ENCODE data around the gene ZNF862. TPM values are rescaled to one million over a fixed set of nuclear protein-coding genes. Genes with fewer than 3 reads are reported as not detected.

ZNF862 gene
- total RNA-seq = 1 to 10 TPM; 8.7 to 9.7 TPM
- long read RNA-seq, partial matches to known transcripts = 0 of 2 reads
- long read RNA-seq, other reads (novel, unspliced or antisense) = 2 of 2 reads

DNA sequence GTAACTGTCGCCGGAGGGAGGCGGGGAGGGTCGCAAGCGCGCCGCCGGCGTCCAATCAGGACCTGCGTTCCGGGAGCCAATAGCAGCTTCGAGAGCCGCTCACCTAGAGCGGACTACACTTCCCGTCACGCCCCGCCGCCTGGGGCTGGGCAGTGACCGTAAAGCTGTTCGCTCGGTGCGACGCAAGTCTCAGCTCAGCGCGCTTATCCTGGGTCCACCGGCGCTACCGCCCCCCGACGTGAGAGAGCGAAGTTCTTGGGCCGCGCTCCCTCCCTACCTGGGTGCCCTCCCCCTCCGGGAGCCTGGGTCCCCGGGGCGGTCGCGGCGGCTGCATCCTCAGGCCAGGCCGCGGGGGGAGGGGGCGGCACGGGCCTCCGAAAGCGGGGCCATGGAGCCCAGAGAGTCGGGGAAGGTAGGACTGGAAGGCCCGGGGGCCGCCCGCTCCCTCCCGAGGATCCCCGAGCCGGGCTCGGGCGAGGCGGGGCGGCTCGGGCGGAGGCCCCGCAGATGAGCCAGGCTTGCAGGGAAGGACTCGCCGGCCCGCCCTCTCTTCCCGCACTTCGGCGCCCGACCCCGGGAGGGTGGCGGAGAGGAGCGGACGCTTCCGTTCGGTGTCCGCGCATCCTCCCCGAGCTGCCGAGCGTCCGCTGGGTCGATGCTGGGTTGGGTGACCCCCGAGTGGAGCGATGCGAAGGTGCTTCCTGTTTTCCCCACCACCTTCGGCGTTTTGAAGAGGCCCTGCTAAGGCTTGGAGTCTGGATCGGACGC, at the start of gene ZNF862:
TSS of gene ZNF862 (plus strand) at position 152 of the 768 bp plus-strand sequence. CDS start at position 389, 237 bp downstream.
- intact Hi-C loops (cut with DNase I) = no loop called here
- DNase-seq = peak; percentile 99
- ATAC-seq = peak; percentile 99

DNA sequence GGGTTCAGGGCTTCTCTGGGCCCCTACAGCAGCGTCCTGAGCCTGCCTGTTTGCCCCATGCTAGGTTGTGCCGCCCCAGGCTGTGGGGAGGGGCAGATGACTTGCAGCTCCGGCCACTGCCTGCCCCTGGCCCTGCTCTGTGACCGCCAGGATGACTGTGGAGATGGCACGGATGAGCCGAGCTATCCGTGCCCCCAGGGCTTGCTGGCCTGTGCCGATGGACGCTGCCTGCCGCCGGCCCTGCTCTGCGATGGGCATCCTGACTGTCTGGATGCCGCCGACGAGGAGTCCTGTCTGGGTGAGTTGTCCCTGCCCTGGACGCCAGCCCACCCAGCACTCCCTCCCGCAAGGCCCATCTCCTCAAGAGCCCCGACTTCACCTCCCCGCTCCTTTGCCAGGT, 49.1 kb upstream of the ZNF862 start:
- ATAC-seq = no peak
- no peak for DNase-seq
- intact Hi-C loops (cut with DNase I) = no loop called here

DNA sequence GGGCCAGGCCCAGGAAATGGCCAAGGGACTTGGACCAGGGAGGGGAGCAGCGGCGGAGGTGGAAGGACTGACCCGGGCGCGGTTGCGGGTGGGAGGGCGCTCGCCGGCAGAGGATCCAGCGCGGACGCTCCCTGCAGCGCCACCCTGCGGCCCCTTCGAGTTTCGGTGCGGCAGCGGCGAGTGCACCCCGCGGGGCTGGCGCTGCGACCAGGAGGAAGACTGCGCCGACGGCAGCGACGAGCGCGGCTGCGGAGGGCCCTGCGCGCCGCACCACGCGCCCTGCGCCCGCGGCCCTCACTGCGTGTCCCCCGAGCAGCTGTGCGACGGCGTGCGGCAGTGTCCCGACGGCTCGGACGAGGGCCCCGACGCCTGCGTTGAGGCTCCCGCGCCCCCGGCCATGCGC, 48.0 kb upstream of the ZNF862 start:
- ATAC-seq (peak in 1 of 2 donors; percentile 52), DNase-seq (peak; percentile 63)
- intact Hi-C loops (cut with DNase I) = no loop called here

DNA sequence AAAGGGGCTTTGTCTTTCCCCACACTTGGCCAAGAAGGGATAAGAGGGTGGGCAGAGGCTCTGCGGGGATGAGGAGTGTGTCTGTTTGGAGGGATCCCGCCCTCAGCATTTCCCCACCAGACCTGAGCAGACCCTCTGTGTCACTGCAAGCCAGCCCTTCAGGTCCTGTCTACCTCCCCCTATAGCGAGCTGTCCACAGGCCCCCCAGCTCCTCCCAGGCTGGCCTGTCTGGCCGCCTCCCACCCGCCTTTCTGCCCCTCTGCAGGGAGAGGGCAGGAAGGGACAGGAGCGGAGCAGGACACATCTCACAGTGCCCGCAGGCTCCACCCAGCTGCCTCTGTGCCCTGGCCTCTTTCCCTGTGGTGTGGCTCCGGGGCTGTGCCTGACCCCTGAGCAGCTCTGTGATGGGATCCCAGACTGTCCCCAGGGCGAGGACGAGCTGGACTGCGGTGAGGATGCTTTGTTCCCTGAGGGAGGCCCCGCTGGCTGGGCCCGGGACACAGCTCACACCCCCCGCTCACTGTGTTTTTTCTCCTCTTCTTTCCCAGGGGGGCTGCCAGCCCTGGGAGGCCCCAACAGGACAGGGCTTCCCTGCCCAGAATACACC, 47.3 kb upstream of the ZNF862 start:
- no peak for DNase-seq
- intact Hi-C loops (cut with DNase I) = no loop called here
- no peak for ATAC-seq

DNA sequence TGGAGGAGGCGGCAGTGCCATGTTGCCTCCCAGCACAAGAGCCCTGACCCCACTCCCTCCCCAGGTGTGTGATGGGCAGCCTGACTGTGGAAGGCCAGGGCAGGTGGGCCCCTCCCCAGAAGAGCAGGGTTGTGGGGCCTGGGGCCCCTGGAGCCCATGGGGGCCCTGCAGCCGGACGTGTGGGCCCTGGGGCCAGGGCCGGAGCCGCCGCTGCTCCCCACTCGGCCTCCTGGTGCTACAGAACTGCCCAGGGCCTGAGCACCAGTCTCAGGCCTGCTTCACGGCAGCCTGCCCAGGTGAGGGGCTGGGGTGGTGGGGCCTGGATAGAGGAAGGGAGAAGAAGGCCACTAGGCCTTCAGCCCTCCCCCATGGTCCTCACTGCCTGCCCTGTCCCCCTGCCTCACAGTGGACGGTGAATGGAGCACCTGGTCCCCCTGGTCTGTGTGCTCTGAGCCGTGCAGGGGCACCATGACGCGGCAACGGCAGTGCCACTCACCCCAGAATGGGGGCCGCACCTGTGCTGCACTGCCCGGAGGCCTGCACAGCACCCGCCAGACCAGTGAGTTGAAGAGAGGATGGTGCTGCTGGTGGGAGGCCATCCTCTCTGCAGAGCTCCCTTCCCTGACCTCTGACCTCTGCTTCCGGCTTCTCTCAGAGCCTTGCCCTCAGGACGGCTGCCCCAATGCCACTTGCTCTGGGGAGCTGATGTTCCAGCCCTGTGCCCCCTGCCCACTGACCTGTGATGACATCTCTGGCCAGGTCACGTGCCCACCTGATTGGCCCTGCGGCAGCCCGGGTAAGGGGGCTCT, 46.6 kb upstream of the ZNF862 start:
- intact Hi-C loops (cut with DNase I) = no loop called here
- no peak for ATAC-seq
- DNase-seq = no peak

DNA sequence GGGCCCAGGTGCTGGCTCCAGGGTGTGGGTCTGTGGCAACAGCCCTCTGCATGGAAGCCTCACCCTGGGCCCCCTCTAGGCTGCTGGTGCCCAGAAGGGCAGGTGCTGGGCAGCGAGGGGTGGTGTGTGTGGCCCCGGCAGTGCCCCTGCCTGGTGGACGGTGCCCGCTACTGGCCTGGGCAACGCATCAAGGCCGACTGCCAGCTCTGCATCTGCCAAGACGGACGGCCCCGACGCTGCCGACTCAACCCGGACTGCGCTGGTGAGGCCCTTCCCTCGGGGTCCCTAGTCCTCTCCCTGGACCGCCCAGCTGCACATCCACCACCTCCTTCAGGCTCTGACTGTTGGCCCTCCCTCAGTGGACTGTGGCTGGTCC, 46.0 kb upstream of the ZNF862 start:
- ATAC-seq (no peak), DNase-seq (no peak)
- intact Hi-C loops (cut with DNase I) = no loop called here

DNA sequence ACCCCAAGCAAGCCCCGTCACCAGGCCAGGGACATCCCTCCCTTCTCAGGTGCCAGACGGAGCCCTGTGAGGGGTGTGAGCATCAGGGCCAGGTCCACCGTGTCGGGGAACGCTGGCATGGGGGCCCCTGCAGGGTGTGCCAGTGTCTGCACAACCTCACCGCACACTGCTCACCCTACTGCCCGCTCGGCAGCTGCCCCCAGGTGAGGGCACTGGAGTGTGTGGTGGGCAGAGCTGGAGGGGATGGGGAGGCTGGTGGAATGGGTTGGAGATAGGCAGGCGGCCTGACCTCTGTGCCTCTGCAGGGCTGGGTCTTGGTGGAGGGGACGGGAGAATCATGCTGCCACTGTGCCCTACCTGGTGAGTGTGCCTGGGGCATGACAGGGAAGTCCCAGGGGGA, 44.9 kb upstream of the ZNF862 start:
- intact Hi-C loops (cut with DNase I) = no loop called here
- no peak for ATAC-seq
- DNase-seq = no peak

DNA sequence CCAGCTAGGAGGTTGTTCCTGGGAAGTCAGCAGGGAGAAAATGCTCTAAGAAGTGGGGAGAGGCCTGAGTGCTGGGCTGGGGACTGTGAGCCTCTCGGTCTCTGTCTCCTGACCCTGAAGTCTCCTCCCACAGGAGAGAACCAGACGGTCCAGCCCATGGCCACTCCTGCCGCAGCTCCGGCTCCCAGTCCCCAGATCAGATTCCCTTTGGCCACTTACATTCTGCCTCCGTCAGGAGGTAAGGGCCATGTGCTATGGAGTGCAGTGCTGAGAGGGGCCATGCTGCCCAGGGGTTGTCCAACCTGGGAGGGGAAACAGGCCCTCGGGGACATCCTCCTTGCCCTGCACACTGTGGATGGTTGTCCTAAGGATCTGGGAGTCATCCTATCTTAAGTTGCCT, 43.5 kb upstream of the ZNF862 start:
- DNase-seq (no peak), ATAC-seq (no peak)
- intact Hi-C loops (cut with DNase I) = no loop called here

DNA sequence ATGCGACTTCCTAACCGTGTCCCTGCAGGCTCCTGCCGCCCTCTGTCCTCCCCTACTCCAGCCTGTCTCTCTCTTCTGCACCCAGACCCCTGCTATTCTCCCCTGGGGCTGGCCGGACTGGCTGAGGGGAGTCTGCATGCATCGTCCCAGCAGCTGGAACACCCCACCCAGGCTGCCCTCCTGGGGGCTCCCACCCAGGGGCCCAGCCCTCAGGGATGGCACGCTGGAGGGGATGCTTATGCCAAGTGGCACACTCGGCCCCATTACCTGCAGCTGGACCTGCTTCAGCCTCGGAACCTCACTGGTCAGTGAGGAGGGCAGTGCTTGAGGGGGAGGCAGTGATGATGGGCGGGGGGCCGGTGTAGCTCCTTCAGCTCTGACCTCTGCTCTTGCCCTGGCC, 43.0 kb upstream of the ZNF862 start:
- intact Hi-C loops (cut with DNase I) = no loop called here
- ATAC-seq = no peak
- DNase-seq = no peak

DNA sequence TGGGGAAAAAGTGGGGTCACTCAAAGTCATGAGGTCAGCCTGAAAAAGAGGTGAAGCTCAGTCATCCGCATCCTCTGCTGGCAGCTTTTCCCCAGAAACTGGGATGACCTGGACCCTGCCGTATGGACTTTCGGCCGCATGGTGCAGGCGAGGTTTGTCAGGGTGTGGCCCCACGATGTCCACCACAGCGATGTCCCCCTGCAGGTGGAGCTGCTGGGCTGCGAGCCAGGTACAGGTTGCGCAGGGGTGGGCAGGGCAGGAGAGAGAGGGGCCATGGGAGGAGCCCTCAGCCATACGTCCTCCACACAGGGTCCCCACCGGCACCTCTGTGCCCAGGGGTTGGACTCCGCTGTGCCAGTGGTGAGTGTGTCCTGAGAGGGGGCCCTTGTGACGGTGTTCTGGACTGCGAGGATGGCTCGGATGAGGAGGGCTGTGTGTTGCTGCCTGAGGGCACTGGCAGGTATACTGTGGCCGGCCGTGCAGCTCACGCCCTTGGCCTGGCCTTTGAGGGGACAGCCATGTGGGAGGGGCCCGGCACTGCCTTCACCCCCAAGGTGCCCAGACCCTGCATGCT, 41.8 kb upstream of the ZNF862 start:
- intact Hi-C loops (cut with DNase I) = no loop called here
- DNase-seq (no peak), ATAC-seq (no peak)

DNA sequence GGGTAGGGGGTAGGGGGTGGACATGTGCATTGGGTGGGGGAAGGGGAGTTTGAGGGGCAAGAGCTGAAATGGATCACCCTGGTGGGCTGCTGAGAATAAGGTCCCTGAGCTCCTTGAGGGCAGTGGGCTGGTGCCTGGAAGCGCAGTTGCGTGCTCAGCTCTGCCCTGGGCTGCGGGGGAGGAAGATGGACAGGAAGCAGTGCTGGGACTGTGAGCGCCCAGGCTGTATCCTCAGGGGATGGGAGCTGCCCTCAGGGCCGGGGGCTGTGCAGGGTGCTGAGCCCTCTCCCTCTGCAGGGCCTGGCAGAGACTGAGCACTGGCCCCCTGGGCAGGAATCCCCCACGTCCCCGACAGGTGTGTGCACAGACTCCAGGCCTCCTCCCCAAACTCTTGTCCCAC, 40.4 kb upstream of the ZNF862 start:
- intact Hi-C loops (cut with DNase I) = no loop called here
- DNase-seq (no peak), ATAC-seq (no peak)

DNA sequence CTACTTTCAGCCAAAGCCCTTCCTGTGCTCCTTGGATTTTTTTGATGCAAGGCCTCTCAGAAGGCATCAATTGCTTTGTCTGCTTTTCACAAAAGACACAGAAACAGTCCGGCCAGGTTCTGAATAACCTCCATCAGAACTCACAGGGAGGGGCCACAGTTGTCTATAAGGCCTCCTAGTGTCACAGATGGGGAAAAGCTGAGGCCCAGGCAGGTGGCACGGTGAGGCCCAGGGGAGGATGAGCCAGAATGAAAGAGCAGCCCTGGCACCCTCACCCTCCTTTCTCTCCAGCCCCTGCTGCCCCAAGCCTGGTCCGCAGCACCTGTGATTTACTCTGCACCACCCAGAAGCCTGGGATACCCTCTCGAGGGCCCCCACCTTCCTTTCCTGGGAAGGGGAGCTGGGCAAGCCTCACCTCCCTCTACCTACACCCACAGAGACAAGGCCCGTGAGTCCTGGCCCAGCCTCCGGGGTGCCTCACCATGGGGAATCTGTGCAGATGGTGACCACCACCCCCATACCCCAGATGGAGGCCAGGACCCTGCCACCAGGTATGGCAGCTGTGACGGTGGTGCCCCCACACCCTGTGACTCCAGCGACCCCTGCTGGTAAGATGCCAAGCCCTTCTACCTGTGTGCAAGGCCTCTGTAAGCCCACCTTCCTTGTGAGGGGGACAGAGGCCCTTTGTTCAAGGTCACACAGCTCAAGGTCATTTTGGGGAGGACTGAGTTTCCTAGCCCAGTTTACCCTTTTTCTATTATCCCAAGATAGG, 38.6 kb upstream of the ZNF862 start:
- no peak for DNase-seq
- ATAC-seq = peak in 1 of 2 donors; percentile 12
- intact Hi-C loops (cut with DNase I) = no loop called here

DNA sequence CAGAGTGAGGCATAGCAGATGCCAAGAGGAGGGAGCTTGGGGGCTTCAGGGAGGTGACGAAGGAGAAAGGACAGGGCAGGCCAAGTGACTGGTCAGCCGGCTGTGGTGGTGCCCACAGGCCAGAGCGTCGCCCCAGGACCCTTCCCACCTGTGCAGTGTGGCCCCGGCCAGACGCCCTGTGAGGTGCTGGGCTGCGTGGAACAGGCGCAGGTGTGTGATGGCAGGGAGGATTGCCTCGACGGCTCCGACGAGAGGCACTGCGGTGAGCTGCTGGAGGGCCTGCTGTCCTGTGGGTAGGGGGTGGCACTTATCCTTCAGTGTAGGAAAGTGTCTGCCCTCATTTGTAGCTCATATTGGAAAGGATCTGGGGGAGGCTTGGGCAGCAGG, 38.0 kb upstream of the ZNF862 start:
- ATAC-seq (no peak), DNase-seq (no peak)
- intact Hi-C loops (cut with DNase I) = no loop called here

DNA sequence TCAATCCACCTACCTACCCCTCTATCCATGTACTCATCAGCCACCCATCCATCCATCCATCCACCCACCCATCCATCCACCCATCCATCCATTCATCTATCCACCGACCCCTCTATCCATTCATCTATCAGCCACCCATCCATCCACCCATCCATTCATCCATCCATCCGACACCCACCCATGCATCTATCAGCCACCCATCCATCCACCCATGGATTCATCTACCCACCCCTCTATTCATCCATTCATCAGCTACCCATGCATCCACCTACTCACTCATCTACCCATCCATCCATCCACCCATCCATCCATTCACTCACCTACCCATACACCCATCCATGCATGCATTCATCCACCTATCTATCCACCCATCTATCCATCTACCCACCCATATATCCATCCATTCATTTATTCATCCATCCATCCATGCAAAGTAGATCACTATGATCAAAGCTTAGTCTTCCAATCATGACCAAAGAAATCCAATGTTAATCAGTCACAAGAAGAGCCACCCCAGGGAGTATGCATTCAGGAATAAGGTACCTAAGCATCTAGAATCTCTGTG, 37.1 kb upstream of the ZNF862 start:
- intact Hi-C loops (cut with DNase I) = no loop called here
- DNase-seq (no peak), ATAC-seq (no peak)

DNA sequence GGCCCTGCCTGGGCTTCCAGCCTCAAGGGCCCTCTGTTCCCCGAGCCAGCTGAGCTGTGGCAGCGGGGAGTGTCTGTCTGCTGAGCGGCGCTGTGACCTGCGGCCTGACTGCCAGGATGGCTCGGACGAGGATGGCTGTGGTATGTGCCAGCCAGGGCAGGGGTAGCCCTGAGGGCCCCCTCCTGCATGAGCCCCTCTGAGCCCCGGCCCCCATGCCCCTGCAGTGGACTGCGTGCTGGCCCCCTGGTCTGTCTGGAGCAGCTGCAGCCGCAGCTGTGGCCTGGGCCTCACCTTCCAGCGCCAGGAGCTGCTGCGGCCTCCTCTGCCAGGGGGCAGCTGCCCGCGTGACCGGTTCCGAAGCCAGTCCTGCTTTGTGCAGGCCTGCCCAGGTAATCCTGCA, 36.4 kb upstream of the ZNF862 start:
- intact Hi-C loops (cut with DNase I) = no loop called here
- ATAC-seq (no peak), DNase-seq (no peak)

DNA sequence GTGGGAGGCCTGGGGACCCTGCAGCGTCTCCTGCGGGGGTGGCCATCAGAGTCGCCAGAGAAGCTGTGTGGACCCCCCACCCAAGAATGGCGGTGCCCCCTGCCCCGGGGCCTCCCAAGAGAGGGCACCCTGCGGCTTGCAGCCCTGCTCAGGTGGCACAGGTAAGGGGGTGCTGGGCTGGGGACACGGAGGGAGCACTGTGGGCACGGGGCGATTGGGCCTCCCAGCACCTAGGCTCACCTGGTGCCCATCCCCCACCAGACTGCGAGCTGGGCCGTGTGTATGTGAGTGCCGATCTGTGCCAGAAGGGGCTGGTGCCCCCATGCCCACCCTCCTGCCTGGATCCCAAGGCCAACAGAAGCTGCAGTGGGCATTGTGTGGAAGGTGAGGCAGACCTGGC, 35.2 kb upstream of the ZNF862 start:
- DNase-seq (no peak), ATAC-seq (no peak)
- intact Hi-C loops (cut with DNase I) = no loop called here

DNA sequence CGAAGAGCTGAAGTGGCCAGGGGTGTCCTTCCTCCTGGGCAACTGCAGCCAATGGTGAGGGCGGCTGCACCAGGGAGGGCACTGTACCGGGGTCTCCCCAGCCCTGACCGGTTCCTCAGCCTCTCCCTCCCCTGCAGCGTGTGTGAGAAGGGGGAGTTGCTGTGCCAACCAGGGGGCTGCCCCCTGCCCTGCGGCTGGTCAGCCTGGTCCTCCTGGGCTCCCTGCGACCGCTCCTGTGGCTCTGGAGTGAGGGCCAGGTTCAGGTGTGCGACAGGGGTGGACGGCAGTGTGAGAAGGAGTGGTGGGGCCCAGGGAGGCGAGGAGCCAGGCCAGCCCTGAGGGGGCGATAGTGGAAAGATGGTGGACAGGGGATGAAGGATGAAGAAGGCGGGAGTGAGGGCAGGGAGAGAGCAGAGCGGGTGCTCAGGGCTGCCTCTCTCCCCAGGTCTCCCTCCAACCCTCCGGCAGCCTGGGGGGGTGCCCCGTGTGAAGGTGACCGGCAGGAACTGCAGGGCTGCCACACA, 34.6 kb upstream of the ZNF862 start:
- intact Hi-C loops (cut with DNase I) = no loop called here
- no peak for ATAC-seq
- DNase-seq = no peak

DNA sequence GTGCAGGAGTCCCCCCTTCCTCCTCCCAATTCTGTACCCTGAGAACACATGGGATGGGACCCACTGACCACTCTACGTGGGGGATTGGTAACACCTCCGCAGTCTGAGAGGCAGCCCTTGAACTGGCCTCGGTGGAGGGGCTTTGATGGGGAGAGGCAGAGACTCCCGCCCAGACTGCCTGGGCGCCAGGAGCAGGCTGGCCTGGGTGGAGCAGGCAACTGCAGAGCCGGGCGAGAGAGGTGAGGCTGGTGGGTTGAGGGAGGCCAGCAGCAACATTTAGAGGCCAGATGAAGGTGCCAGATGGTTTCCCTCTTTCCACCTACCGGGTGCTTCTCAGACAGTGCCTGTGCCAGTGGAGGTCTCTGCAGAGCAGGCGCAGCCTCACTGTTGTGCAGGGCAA, 34.1 kb upstream of the ZNF862 start:
- intact Hi-C loops (cut with DNase I) = no loop called here
- DNase-seq (no peak), ATAC-seq (no peak)

DNA sequence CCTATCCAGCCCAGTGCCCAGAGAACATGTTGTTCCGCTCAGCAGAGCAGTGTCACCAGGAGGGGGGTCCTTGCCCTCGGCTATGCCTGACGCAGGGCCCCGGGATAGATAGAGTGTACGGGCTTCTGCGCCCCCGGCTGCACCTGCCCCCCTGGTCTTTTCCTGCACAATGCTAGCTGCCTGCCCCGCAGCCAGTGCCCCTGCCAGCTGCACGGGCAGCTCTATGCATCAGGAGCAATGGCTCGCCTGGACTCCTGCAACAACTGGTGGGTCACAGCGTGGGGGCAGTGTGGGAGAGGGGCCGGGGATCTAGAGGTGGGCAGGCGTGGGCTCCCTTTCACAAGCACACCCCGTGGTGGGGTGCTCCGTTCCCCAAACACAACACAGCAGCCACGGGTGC, 31.4 kb upstream of the ZNF862 start:
- ATAC-seq (no peak), DNase-seq (no peak)
- intact Hi-C loops (cut with DNase I) = no loop called here

All from left cardiac atrium (tissue), 4 donors.